CD4-positive, CD25-positive, alpha-beta regulatory T cell (primary cell): ENCODE data around the gene MAPK7. TPM values are rescaled to one million over a fixed set of nuclear protein-coding genes. Genes with fewer than 3 reads are reported as not detected.
A peak's percentile ranks its signal among the peaks of the same experiment; 100 is the strongest.

Experiments used
- ATAC-seq, 2 donors: fragments of 150-1000 bp; cut with Tn5 transposase; one replicate each; pipeline ENCODE4 v1.10.0; 2021; ENCODE audit warnings: low read depth in 2 of 2, moderate number of reproducible peaks in 2 of 2, moderate library complexity in 1 of 2
- DNase-seq, 3 donors: peaks; one replicate each; pipeline versions ENCODE4 v3.0.0 to v3.0.0-alpha.2; 2012 to 2022; ENCODE audit warnings: mixed read lengths in 1 of 3
- H3K27ac ChIP-seq: one replicate; pipeline ENCODE4 v1.7.0; 2013; ENCODE audit warnings: mild to moderate bottlenecking, low read length; ENCODE audit not compliant: insufficient read depth, poor library complexity, severe bottlenecking
- H3K27me3 ChIP-seq: one replicate; pipeline ENCODE4 v1.7.0; 2013; ENCODE audit warnings: low read length; ENCODE audit not compliant: control insufficient read depth, insufficient read depth
- H3K36me3 ChIP-seq: one replicate; pipeline ENCODE4 v1.7.0; 2013; ENCODE audit warnings: mild to moderate bottlenecking, low read length, moderate library complexity; ENCODE audit not compliant: control insufficient read depth, insufficient read depth
- H3K4me1 ChIP-seq: 2 replicates; pipeline ENCODE4 v1.7.0; 2013; ENCODE audit warnings: mild to moderate bottlenecking, low read length; ENCODE audit not compliant: insufficient read depth, control insufficient read depth, poor library complexity, severe bottlenecking
- H3K4me3 ChIP-seq: one replicate; pipeline ENCODE4 v1.7.0; 2013; ENCODE audit warnings: low read depth, mild to moderate bottlenecking, low read length, moderate library complexity
- H3K9me3 ChIP-seq, 2 experiments: 1 replicate in 1 of 2; 2 replicates in 1 of 2; pipeline ENCODE4 v1.7.0; 2013; ENCODE audit warnings: low read length in 2 of 2, mild to moderate bottlenecking in 1 of 2, moderate library complexity in 1 of 2; ENCODE audit not compliant: control insufficient read depth in 2 of 2
- H3K27ac Mint-ChIP-seq, 3 donors: one replicate each; pipeline ENCODE4 v1.8.0; 2020 to 2022; ENCODE audit warnings: mild to moderate bottlenecking in 3 of 3, mixed read lengths in 3 of 3, moderate library complexity in 2 of 3
- H3K27me3 Mint-ChIP-seq: one replicate; pipeline ENCODE4 v1.8.0; 2022; ENCODE audit warnings: mild to moderate bottlenecking, mixed read lengths
- H3K36me3 Mint-ChIP-seq: one replicate; pipeline ENCODE4 v1.8.0; 2020; ENCODE audit warnings: mixed read lengths
- H3K4me1 Mint-ChIP-seq, 4 donors: one replicate each; pipeline ENCODE4 v1.8.0; 2020 to 2022; ENCODE audit warnings: mixed read lengths in 4 of 4, mild to moderate bottlenecking in 1 of 4
- H3K4me3 Mint-ChIP-seq, 4 donors: one replicate each; pipeline ENCODE4 v1.8.0; 2020 to 2022; ENCODE audit warnings: mild to moderate bottlenecking in 4 of 4, mixed read lengths in 4 of 4, moderate library complexity in 3 of 4
- H3K9me3 Mint-ChIP-seq, 7 donors: one replicate each; pipeline ENCODE4 v1.8.0; 2020 to 2022; ENCODE audit warnings: mixed read lengths in 7 of 7, mild to moderate bottlenecking in 3 of 7, moderate library complexity in 2 of 7
- polyA plus RNA-seq, 4 donors: library from polyadenylated mRNA; unstranded; fragments of 300-500 nt; fragmentation: Illumina TruSeq; gene quantifications; one replicate each; pipeline ENCODE4 v1.2.3, GENCODE V29; 2021
- total RNA-seq: library from RNA; stranded (reverse); gene quantifications from one replicate; pipeline ENCODE4 v1.2.3, GENCODE V29; 2022

Gene MAPK7
- 26.0 TPM for total RNA-seq
- 1 to 10 TPM; 3.4 to 6.7 (median 4.8) TPM for polyA plus RNA-seq

DNA sequence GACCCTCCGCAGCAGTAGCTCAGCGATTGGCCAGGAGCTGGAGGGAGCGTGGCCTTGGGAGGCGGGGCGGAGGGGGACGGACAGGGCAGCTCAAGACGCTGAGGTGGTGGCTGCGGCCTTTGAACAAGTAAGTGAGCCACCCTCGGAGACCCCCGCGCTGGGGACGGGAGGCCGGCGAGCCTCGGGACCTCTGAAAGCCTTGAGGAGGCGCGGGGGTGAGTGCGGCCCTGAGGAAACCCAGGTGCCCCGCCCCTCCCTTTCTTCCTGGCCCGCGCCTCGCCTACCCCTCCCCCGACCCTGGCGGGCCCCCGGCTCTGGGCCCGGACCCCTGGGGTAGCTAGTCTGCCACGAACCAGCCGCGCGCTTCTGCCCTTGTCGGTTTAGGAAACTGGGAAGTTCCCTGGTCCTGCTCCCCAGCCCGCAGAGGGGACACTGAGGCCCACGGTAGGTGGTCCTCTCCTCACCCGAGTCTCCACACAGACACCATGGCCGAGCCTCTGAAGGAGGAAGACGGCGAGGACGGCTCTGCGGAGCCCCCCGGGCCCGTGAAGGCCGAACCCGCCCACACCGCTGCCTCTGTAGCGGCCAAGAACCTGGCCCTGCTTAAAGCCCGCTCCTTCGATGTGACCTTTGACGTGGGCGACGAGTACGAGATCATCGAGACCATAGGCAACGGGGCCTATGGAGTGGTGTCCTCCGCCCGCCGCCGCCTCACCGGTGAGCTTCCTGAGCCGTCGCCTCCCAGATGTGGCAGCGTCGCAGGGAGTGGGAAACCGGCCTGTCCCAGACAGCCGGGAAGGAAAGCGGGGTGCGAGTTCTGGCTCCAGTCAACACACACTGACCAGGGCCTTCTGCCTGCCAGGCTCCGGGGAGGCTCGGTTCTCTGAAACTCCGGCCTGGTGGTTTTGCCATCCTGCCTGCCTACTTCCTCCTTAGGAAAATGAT, at the start of gene MAPK7:
Gene MAPK7 (plus strand): TSS at position 83 of the 945 bp plus-strand sequence. CDS start 403 bp downstream, at position 486.
- DNase-seq = no peak
- peaks cover 23% of the 10 kb centered on the region for H3K36me3 Mint-ChIP-seq

GRCh38 chr17:19329136-19329535, 49.2 kb upstream of the MAPK7 start:
- no peaks in the 10 kb centered on the region for H3K27me3 Mint-ChIP-seq
- no peaks in the 10 kb centered on the region for H3K27me3 ChIP-seq
- no peak for DNase-seq
- H3K4me1 ChIP-seq = no peaks in the 10 kb centered on the region
- H3K4me3 Mint-ChIP-seq = no peak overlapping the region
- peaks cover 0 to 9% of the 10 kb centered on the region in 2 experiments for H3K9me3 ChIP-seq
- H3K4me3 ChIP-seq = no peak overlapping the region
- H3K4me1 Mint-ChIP-seq = no peaks in the 10 kb centered on the region
- ATAC-seq = no peak
- no peaks in the 10 kb centered on the region for H3K36me3 ChIP-seq
- H3K27ac ChIP-seq = no peak overlapping the region
- peaks cover 0 to 13% (median 0%) of the 10 kb centered on the region in 7 donors for H3K9me3 Mint-ChIP-seq
- H3K36me3 Mint-ChIP-seq = no peaks in the 10 kb centered on the region
- no peak overlapping the region for H3K27ac Mint-ChIP-seq

More for the DNA sequence above, at the start of gene MAPK7:
- Mint-ChIP-seq H3K27me3 (no peaks in the 10 kb centered on the region), H3K9me3 (no peaks in the 10 kb centered on the region), H3K4me1 (peaks cover 6 to 24% (median 13%) of the 10 kb centered on the region in 4 donors), H3K4me3 (peak within 1 kb of the TSS; percentile 94 to 99 (median 98)), H3K27ac (peak within 1 kb of the TSS; percentile 94 to 98 (median 94))
- H3K4me1 ChIP-seq = peaks cover 15% of the 10 kb centered on the region
- H3K27me3 ChIP-seq = no peaks in the 10 kb centered on the region
- peaks cover 28% of the 10 kb centered on the region for H3K36me3 ChIP-seq
- ATAC-seq = no peak
- H3K4me3 ChIP-seq = peak within 1 kb of the TSS; percentile 91
- H3K27ac ChIP-seq = peak within 1 kb of the TSS; percentile 96
- H3K9me3 ChIP-seq = no peaks in the 10 kb centered on the region

GRCh38 chr17:19329839-19330238, 48.5 kb upstream of the MAPK7 start:
- H3K4me3 Mint-ChIP-seq = no peak overlapping the region
- Histone ChIP-seq H3K36me3 (no peaks in the 10 kb centered on the region), H3K27ac (no peak overlapping the region), H3K4me3 (no peak overlapping the region), H3K27me3 (no peaks in the 10 kb centered on the region), H3K9me3 (peaks cover 0 to 9% of the 10 kb centered on the region in 2 experiments), H3K4me1 (no peaks in the 10 kb centered on the region)
- no peaks in the 10 kb centered on the region for H3K27me3 Mint-ChIP-seq
- DNase-seq (no peak), ATAC-seq (no peak)
- no peaks in the 10 kb centered on the region for H3K36me3 Mint-ChIP-seq
- no peaks in the 10 kb centered on the region for H3K4me1 Mint-ChIP-seq
- H3K9me3 Mint-ChIP-seq = peaks cover 0 to 13% (median 0%) of the 10 kb centered on the region in 7 donors
- H3K27ac Mint-ChIP-seq = no peak overlapping the region

DNA sequence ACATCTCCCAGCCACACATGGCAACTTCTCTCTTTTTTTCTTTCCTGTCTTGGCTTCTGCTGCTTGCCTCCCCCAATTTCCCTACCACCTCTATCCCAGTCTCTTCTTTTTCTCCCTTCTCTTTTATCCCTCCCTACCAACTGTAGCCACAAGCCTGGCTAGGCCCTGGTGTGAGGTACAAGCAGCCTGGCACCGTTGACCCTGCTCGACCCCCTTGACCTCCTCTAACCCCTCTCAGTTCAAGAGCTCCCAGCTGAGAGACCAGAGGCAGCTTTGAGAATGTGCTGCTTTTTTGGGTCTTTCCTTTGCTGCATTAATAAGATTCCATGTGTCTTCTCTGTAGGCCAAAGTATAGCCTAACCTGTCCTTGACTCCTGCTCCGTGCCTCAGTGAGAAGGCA, 48.0 kb upstream of the MAPK7 start:
- DNase-seq (no peak), ATAC-seq (no peak)
- Histone ChIP-seq H3K27ac (no peak overlapping the region), H3K27me3 (no peaks in the 10 kb centered on the region), H3K9me3 (peaks cover 0 to 6% of the 10 kb centered on the region in 2 experiments), H3K36me3 (no peaks in the 10 kb centered on the region), H3K4me3 (no peak overlapping the region), H3K4me1 (no peaks in the 10 kb centered on the region)
- Mint-ChIP-seq H3K27ac (peak overlapping the region in 1 of 3 donors; percentile 20), H3K36me3 (no peaks in the 10 kb centered on the region), H3K4me1 (no peaks in the 10 kb centered on the region), H3K27me3 (no peaks in the 10 kb centered on the region), H3K4me3 (no peak overlapping the region), H3K9me3 (peaks cover 0 to 9% (median 0%) of the 10 kb centered on the region in 7 donors)

GRCh38 chr17:19331134-19331533, 47.2 kb upstream of the MAPK7 start:
- H3K27ac ChIP-seq = no peak overlapping the region
- no peak for DNase-seq
- H3K4me1 ChIP-seq = no peaks in the 10 kb centered on the region
- H3K36me3 ChIP-seq = no peaks in the 10 kb centered on the region
- no peak overlapping the region for H3K4me3 ChIP-seq
- no peaks in the 10 kb centered on the region for H3K36me3 Mint-ChIP-seq
- no peak overlapping the region for H3K4me3 Mint-ChIP-seq
- no peak overlapping the region for H3K27ac Mint-ChIP-seq
- H3K9me3 Mint-ChIP-seq = peaks cover 0 to under 1% (median 0%) of the 10 kb centered on the region in 7 donors
- H3K4me1 Mint-ChIP-seq = no peaks in the 10 kb centered on the region
- no peaks in the 10 kb centered on the region for H3K27me3 Mint-ChIP-seq
- H3K27me3 ChIP-seq = no peaks in the 10 kb centered on the region
- no peak for ATAC-seq
- H3K9me3 ChIP-seq = no peaks in the 10 kb centered on the region

DNA sequence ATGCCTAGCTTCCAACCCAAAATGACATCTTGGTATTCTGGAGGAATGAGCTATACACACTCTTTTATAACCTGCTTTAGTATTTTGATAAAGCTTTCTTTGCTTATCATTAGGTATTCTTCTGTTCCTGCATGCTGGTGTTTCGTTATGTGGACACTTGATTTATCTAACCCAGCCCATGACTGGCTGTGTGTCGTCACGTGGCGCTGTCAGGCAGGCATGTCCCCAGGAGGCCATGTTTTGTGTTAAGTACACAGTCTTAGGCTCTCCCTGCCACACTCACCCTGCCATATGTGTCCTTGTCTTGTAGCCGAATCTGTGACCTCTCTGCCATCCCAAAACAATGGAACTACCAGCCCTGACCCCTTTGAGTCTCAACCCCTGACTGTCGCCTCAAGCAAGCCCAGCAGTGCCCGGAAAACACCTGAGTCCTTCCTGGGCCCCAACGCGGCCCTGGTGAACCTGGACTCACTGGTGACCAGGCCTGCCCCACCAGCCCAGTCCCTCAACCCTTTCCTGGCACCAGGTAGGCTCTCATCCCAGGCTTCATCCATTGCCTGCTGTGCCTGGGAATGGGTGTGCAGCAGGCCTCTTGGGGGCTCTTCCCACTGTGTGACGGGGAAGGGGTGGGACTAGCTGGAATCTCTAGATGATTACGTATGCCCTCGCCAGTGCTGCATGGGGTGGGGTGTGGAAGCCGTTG, 46.6 kb upstream of the MAPK7 start:
- Mint-ChIP-seq H3K36me3 (no peaks in the 10 kb centered on the region), H3K9me3 (no peaks in the 10 kb centered on the region), H3K27ac (no peak overlapping the region), H3K27me3 (no peaks in the 10 kb centered on the region), H3K4me1 (no peaks in the 10 kb centered on the region), H3K4me3 (no peak overlapping the region)
- H3K36me3 ChIP-seq = no peaks in the 10 kb centered on the region
- DNase-seq (no peak), ATAC-seq (no peak)
- no peaks in the 10 kb centered on the region for H3K9me3 ChIP-seq
- H3K4me3 ChIP-seq = no peak overlapping the region
- H3K4me1 ChIP-seq = no peaks in the 10 kb centered on the region
- H3K27ac ChIP-seq = no peak overlapping the region
- no peaks in the 10 kb centered on the region for H3K27me3 ChIP-seq

GRCh38 chr17:19332371-19333131, 45.7 kb upstream of the MAPK7 start:
- DNase-seq = no peak
- Histone ChIP-seq H3K27me3 (no peaks in the 10 kb centered on the region), H3K36me3 (no peaks in the 10 kb centered on the region), H3K27ac (no peak overlapping the region), H3K4me1 (no peaks in the 10 kb centered on the region), H3K9me3 (no peaks in the 10 kb centered on the region), H3K4me3 (no peak overlapping the region)
- H3K4me1 Mint-ChIP-seq = no peaks in the 10 kb centered on the region
- no peak for ATAC-seq
- H3K36me3 Mint-ChIP-seq = no peaks in the 10 kb centered on the region
- H3K27ac Mint-ChIP-seq = no peak overlapping the region
- H3K9me3 Mint-ChIP-seq = no peaks in the 10 kb centered on the region
- no peak overlapping the region for H3K4me3 Mint-ChIP-seq
- no peaks in the 10 kb centered on the region for H3K27me3 Mint-ChIP-seq
